K562 (cell line): Measurements from ENCODE around the gene ZSCAN12. TPM values are rescaled to one million over a fixed set of nuclear protein-coding genes. Genes with fewer than 3 reads are reported as not detected.

Source experiments
- ATAC-seq: fragments of 200-7000 bp; cut with Tn5 transposase; 3 replicates; pipeline ENCODE4 v1.9.1; 2020; ENCODE audit warnings: moderate library complexity
- BruUV-seq: library from RNA; stranded (reverse); fragments of 400-500 nt; replicated peaks from 2 replicates; lab custom pipeline; 2021; lab: Mats Ljungman, UMichigan
- CTCF ChIA-PET: fragments of 300-600 bp; formaldehyde crosslinking; extraction: SDS; loops from one replicate; lab custom pipeline; 2021; ENCODE audit warnings: low intra/inter-chr PET ratio; lab: Yijun Ruan, JAX
- POLR2A ChIA-PET: fragments of 300-600, 350-650 bp; sonication (Branson Sonifier 250); formaldehyde crosslinking; extraction: SDS; loops from one replicate; lab custom pipeline; 2021; ENCODE audit warnings: antibody characterized with exemption, inconsistent platforms; lab: Yijun Ruan, JAX
- DNase-seq, 4 experiments: peaks; one replicate each; pipeline versions ENCODE4 v3.0.0 to v3.0.0-alpha.2; 2011 to 2018; ENCODE audit warnings: low spot score in 3 of 4, mixed read lengths in 3 of 4; ENCODE audit errors: extremely low read depth in 1 of 4
- FAIRE-seq: peaks from 2 replicates; lab custom pipeline; 2011; peaks lifted over from hg19 to GRCh38; lab: Jason Lieb, UNC
- H2AFZ ChIP-seq: 2 replicates; pipeline ENCODE4 v1.6.0; 2011; ENCODE audit warnings: low read depth, low read length, control low read depth, inconsistent platforms
- H3K27ac ChIP-seq: fragments of 200-600 bp; 3 replicates; pipeline ENCODE4 v1.8.0; 2011; ENCODE audit warnings: low read depth, mild to moderate bottlenecking, control low read depth, inconsistent platforms, low read length, moderate library complexity, mixed read lengths; ENCODE audit errors: extremely low read depth
- H3K27me3 ChIP-seq, 2 experiments: fragments of 300-600 bp in 1 of 2; 2 replicates in 1 of 2; 3 replicates in 1 of 2; pipeline versions ENCODE4 v1.6.0 to v1.8.0; 2011; ENCODE audit warnings: inconsistent platforms in 2 of 2, low read length in 2 of 2, mild to moderate bottlenecking in 1 of 2, mixed read lengths in 1 of 2, moderate library complexity in 1 of 2; ENCODE audit not compliant: control insufficient read depth in 2 of 2, insufficient read depth in 2 of 2
- H3K36me3 ChIP-seq: fragments of 300-600 bp; 3 replicates; pipeline ENCODE4 v1.8.0; 2011; ENCODE audit warnings: mild to moderate bottlenecking, low read length, inconsistent platforms; ENCODE audit not compliant: control insufficient read depth, insufficient read depth
- H3K4me1 ChIP-seq, 2 experiments: fragments of 200-600 bp in 1 of 2; replicated peaks in 1 of 2; 2 replicates in 1 of 2; 3 replicates in 1 of 2; pipeline versions ENCODE4 v1.5.1 to v1.8.0; 2011; ENCODE audit warnings: inconsistent platforms in 2 of 2, low read length in 2 of 2, mild to moderate bottlenecking in 1 of 2, mixed read lengths in 1 of 2, moderate library complexity in 1 of 2; ENCODE audit not compliant: control insufficient read depth in 2 of 2, insufficient read depth in 2 of 2
- H3K4me2 ChIP-seq: 2 replicates; pipeline ENCODE4 v1.6.1; 2011; ENCODE audit warnings: low read length, control low read depth, inconsistent platforms, mixed read lengths; ENCODE audit not compliant: insufficient read depth
- H3K4me3 ChIP-seq: fragments of 200-600 bp; sonication (generic), shearing (Covaris generic); 2 replicates; pipeline ENCODE4 v1.5.1; 2016; ENCODE audit warnings: control low read depth, inconsistent platforms
- H3K79me2 ChIP-seq: fragments of 200-600 bp; 3 replicates; pipeline ENCODE4 v1.8.0; 2011; ENCODE audit warnings: low read length, inconsistent platforms; ENCODE audit not compliant: control insufficient read depth, insufficient read depth
- H3K9ac ChIP-seq, 2 experiments: 2 replicates each; pipeline versions ENCODE4 v1.6.0 to v1.6.1; 2011; ENCODE audit warnings: low read depth in 2 of 2, low read length in 2 of 2, control low read depth in 1 of 2, inconsistent platforms in 1 of 2, mild to moderate bottlenecking in 1 of 2, mixed read lengths in 1 of 2; ENCODE audit not compliant: insufficient read depth in 1 of 2
- H3K9me1 ChIP-seq: one replicate; pipeline ENCODE4 v1.6.0; 2011; ENCODE audit warnings: inconsistent platforms, mild to moderate bottlenecking, low read length, moderate library complexity; ENCODE audit not compliant: control insufficient read depth, insufficient read depth
- H3K9me3 ChIP-seq: replicated peaks from 2 replicates; pipeline ENCODE4 v1.5.1; 2011; ENCODE audit warnings: low read depth, low read length, inconsistent platforms; ENCODE audit not compliant: control insufficient read depth, insufficient read depth
- H4K20me1 ChIP-seq: replicated peaks from 2 replicates; pipeline ENCODE4 v1.6.1; 2011; ENCODE audit warnings: low read length, inconsistent platforms, mixed read lengths; ENCODE audit not compliant: control insufficient read depth, insufficient read depth
- CXXC5 ChIP-seq: fragments of 250-450 bp; sonication (Bioruptor Pico); IDR thresholded peaks from 2 replicates; pipeline ENCODE4 v1.8.0; 2022; ENCODE audit warnings: inconsistent platforms, mild to moderate bottlenecking, moderate library complexity
- FOXJ3 ChIP-seq: sonication (generic); formaldehyde crosslinking; IDR thresholded peaks from 2 replicates; pipeline ENCODE4 v1.4.0; 2020; ENCODE audit warnings: mild to moderate bottlenecking, missing genetic modification reagents
- GABPB1 ChIP-seq: sonication (generic); formaldehyde crosslinking; IDR thresholded peaks from 2 replicates; pipeline ENCODE4 v1.8.0; 2022; ENCODE audit warnings: mild to moderate bottlenecking, missing genetic modification reagents
- ILF3 ChIP-seq: fragments of 450-650 bp; IDR thresholded peaks from 2 replicates; pipeline ENCODE4 v1.6.1; 2018; ENCODE audit warnings: antibody characterized with exemption, mild to moderate bottlenecking, moderate library complexity, borderline replicate concordance
- KLF6 ChIP-seq: fragments of 250-450 bp; sonication (Bioruptor Pico); IDR thresholded peaks from 2 replicates; pipeline ENCODE4 v1.4.0; 2020; ENCODE audit warnings: mild to moderate bottlenecking, moderate library complexity, borderline replicate concordance
- NUFIP1 ChIP-seq: fragments of 450-650 bp; IDR thresholded peaks from 2 replicates; pipeline ENCODE4 v1.6.1; 2018; ENCODE audit not compliant: partially characterized antibody
- PTTG1 ChIP-seq: fragments of 450-650 bp; IDR thresholded peaks from 2 replicates; pipeline ENCODE4 v1.6.1; 2016; ENCODE audit warnings: low read depth, mild to moderate bottlenecking, missing genetic modification characterization, missing compliant biosample characterization
- RCOR1 ChIP-seq, 2 experiments: IDR thresholded peaks; 2 replicates each; pipeline ENCODE4 v1.6.1; 2012; ENCODE audit warnings: low read depth in 2 of 2, low read length in 2 of 2, borderline replicate concordance in 1 of 2, improper control_type of control experiment in 1 of 2
- SMAD4 ChIP-seq: fragments of 250-450 bp; sonication (Bioruptor Pico); conservative IDR thresholded peaks from 2 replicates; pipeline ENCODE4 v1.8.0; 2021; ENCODE audit warnings: inconsistent platforms, mild to moderate bottlenecking, moderate library complexity
- SMARCA4 ChIP-seq: fragments of 450-650 bp; IDR thresholded peaks from 2 replicates; pipeline ENCODE4 v1.6.1; 2016
- TEAD4 ChIP-seq, 2 experiments: sonication (generic) in 1 of 2; formaldehyde crosslinking in 1 of 2; IDR thresholded peaks; 2 replicates each; pipeline versions ENCODE4 v1.6.1 to v1.8.0; 2012 to 2022; ENCODE audit warnings: borderline replicate concordance in 1 of 2, inconsistent platforms in 1 of 2, low read length in 1 of 2, mild to moderate bottlenecking in 1 of 2, missing genetic modification reagents in 1 of 2
- TOE1 ChIP-seq, 2 experiments: fragments of 450-650 bp in 1 of 2; sonication (generic) in 1 of 2; formaldehyde crosslinking in 1 of 2; IDR thresholded peaks; 2 replicates each; pipeline versions ENCODE4 v1.7.1 to v1.8.0; 2016 to 2022; ENCODE audit warnings: borderline replicate concordance in 2 of 2, mild to moderate bottlenecking in 2 of 2, antibody characterized with exemption in 1 of 2, inconsistent platforms in 1 of 2, low read depth in 1 of 2, missing genetic modification reagents in 1 of 2, moderate library complexity in 1 of 2
- WGBS: fragments of 100-300 bp; shearing (Covaris generic); methylation state at CpG from one replicate; pipeline ENCODE4 v1.1.6; 2016; ENCODE audit warnings: low coverage, mixed read lengths; ENCODE audit not compliant: insufficient coverage; ENCODE audit errors: missing lambda C conversion rate; 5-methylcytosine and 5-hydroxymethylcytosine counted together
- in situ Hi-C: fragments of 300-500 bp; cut with MboI; formaldehyde crosslinking; loops from 4 replicates; pipeline ENCODE4 v1.15.0; 2018; ENCODE audit warnings: inconsistent platforms, mixed read lengths
- intact Hi-C: fragments of 100-400 bp; cut with micrococcal nuclease; formaldehyde crosslinking; loops from 2 replicates; pipeline ENCODE4 v1.14.2; 2022
- polyA plus RNA-seq, 8 experiments: library from polyadenylated mRNA; depleted of rRNA in 4 of 8; stranded (reverse) in 5 of 8; unstranded in 3 of 8; fragments of >200 nt; fragmentation: Nextera tagmentation in 2 of 8; fragmentation: Illumina TruSeq in 1 of 8; extraction: Ambion mirVana in 2 of 8; extraction: Trizol in 1 of 8; gene quantifications; 2 replicates each; pipeline versions ENCODE4 v1.2.1 to v1.2.3, GENCODE V29; 2011 to 2014; ENCODE audit warnings: inconsistent platforms in 1 of 8, missing spikeins in 1 of 8
- total RNA-seq, 7 experiments: library from RNA; depleted of rRNA in 6 of 7; stranded (reverse); fragments of >200 nt in 6 of 7; fragmentation: Illumina TruSeq in 2 of 7; extraction: Trizol in 2 of 7; gene quantifications; 2 replicates each; pipeline versions ENCODE4 v1.2.1 to v1.2.3, GENCODE V29; 2011 to 2021; ENCODE audit warnings: low replicate concordance in 1 of 7
- TF ChIP-seq, protein P1 (sequence below), 2 experiments: fragments of 450-650 bp; conservative IDR thresholded peaks; 2 replicates each; pipeline ENCODE4 v1.6.1; 2017; ENCODE audit warnings: mild to moderate bottlenecking in 2 of 2, moderate library complexity in 2 of 2
- TF ChIP-seq, protein P2 (sequence below): sonication (generic); formaldehyde crosslinking; IDR thresholded peaks from 2 replicates; pipeline ENCODE4 v1.8.0; 2022; ENCODE audit warnings: mild to moderate bottlenecking, missing genetic modification reagents
- TF ChIP-seq, protein P3 (sequence below): fragments of 450-650 bp; IDR thresholded peaks from 2 replicates; pipeline ENCODE4 v1.6.1; 2016

Gene ZSCAN12
- total and polyA plus RNA-seq, 9 of the 15 experiments (the other 6 are each of a cell fraction or from before 2014, with no cell fraction given) = 2.5 to 19.6 (median 12.5) TPM

DNA sequence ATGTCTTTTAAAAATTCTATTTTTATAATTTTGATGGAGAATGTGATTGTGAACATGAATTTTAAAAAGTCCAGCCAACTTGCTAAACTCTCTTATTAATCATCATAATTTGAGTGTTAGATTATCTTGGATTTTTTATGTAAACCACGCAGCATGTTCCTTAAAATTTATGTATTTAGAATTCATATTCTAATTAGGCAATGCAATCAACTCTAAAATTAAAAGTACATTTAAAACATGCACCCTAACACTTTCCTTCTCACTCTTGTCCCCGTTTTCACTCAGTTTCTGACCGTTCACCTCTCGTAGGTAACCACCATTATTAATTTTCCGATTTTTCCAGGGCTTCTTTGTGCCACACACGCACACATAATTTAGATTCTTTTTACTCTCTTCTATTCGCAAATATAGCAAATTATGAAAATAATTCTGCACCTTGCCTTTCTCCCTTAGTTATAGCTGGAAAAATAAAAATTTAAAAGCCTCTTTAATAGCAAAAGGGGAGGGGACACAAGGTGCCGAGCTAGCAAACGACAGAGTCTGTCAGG is 50.1 kb downstream of the ZSCAN12 start (continued):
- peak; percentile 69; the same call in 1 of the 2 replicates for TF ChIP-seq ILF3
- TF ChIP-seq, protein P1, sequence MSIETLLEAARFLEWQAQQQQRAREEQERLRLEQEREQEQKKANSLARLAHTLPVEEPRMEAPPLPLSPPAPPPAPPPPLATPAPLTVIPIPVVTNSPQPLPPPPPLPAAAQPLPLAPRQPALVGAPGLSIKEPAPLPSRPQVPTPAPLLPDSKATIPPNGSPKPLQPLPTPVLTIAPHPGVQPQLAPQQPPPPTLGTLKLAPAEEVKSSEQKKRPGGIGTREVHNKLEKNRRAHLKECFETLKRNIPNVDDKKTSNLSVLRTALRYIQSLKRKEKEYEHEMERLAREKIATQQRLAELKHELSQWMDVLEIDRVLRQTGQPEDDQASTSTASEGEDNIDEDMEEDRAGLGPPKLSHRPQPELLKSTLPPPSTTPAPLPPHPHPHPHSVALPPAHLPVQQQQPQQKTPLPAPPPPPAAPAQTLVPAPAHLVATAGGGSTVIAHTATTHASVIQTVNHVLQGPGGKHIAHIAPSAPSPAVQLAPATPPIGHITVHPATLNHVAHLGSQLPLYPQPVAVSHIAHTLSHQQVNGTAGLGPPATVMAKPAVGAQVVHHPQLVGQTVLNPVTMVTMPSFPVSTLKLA (conservative IDR thresholded peaks at IDR 0.05) = peak in 1 of 2 experiments; percentile 41; a peak in 2 of 4 replicates
- no peak for TF ChIP-seq NUFIP1
- TF ChIP-seq, protein P2, sequence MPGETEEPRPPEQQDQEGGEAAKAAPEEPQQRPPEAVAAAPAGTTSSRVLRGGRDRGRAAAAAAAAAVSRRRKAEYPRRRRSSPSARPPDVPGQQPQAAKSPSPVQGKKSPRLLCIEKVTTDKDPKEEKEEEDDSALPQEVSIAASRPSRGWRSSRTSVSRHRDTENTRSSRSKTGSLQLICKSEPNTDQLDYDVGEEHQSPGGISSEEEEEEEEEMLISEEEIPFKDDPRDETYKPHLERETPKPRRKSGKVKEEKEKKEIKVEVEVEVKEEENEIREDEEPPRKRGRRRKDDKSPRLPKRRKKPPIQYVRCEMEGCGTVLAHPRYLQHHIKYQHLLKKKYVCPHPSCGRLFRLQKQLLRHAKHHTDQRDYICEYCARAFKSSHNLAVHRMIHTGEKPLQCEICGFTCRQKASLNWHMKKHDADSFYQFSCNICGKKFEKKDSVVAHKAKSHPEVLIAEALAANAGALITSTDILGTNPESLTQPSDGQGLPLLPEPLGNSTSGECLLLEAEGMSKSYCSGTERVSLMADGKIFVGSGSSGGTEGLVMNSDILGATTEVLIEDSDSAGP (CRISPR knock-in tag) = 0 out of 2 replicates have a peak, but pooled peaks have one; percentile 9
- TF ChIP-seq, all 486 proteins: peak for 12

DNA sequence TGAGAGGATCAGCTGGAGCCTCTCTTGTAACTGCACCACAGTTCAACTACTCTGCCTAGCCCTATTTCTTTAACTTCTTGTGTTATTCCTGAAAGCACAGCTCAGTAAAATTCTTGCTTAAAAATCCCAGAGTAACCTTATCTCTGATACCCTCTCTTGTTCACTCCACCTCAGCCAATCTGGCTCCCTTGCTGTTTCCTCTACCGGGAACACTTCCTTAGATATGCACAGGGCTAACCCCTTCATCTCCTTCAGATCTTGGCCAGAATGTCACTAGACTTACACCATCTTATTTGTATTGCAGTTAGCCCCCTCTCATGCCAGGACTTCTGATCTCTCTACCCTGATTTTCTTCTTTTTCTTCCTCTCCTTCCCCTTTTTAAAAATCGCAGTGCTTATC is 52.4 kb downstream of the ZSCAN12 start:
- Histone ChIP-seq H3K27me3 (no peaks in the 10 kb centered on the region), H3K9me3 (no peaks in the 10 kb centered on the region), H3K9me1 (no peaks in the 10 kb centered on the region), H4K20me1 (no peaks in the 10 kb centered on the region), H3K79me2 (peaks cover 23% of the 10 kb centered on the region), H3K4me3 (no peak overlapping the region), H3K36me3 (no peaks in the 10 kb centered on the region), H3K9ac (no peak overlapping the region), H3K4me2 (no peak overlapping the region), H3K4me1 (peaks cover 13 to 43% of the 10 kb centered on the region in 2 experiments; a peak in 4 of 5 replicates), H2AFZ (no peak overlapping the region), H3K27ac (no peak overlapping the region; the same call in 2 of the 3 replicates)
- 0% methylated on average over 2 of the region's 2 CpGs for WGBS
- POLR2A ChIA-PET = interaction anchor here (0.6 to 5.1 kb wide), 5 partner anchors 9 to 454 kb away, joined by 3 to 60 read pairs (median 6); partner anchors contain the start of gene ZSCAN31
- FAIRE-seq = peak; percentile 6
- ATAC-seq = peak; percentile 20; the same call in 2 of the 3 replicates
- intact Hi-C loops = no loop called here
- DNase-seq = peak in 1 of 4 experiments; percentile 63
- no TSS peak for BruUV-seq
- CTCF ChIA-PET = interaction anchor here (0.7 kb wide), 1 partner anchor 127 kb away, joined by 3 read pairs; no protein-coding TSS in a partner anchor
- in situ Hi-C loops = no loop called here
- TF ChIP-seq TOE1 (IDR thresholded peaks at IDR 0.05; ENCODE audit: borderline replicate concordance) = no peak
- no peak for TF ChIP-seq TOE1 (CRISPR knock-in tag; IDR thresholded peaks at IDR 0.05; ENCODE audit: borderline replicate concordance, low read depth)
- TF ChIP-seq RCOR1 (IDR thresholded peaks at IDR 0.05; ENCODE audit: borderline replicate concordance in 1 of 2, low read depth in 2 of 2, low read length in 2 of 2) = peak in 1 of 2 experiments; percentile 75; a peak in 1 of 4 replicates
- peak; percentile 22 for TF ChIP-seq CXXC5
- TF ChIP-seq, protein P3, sequence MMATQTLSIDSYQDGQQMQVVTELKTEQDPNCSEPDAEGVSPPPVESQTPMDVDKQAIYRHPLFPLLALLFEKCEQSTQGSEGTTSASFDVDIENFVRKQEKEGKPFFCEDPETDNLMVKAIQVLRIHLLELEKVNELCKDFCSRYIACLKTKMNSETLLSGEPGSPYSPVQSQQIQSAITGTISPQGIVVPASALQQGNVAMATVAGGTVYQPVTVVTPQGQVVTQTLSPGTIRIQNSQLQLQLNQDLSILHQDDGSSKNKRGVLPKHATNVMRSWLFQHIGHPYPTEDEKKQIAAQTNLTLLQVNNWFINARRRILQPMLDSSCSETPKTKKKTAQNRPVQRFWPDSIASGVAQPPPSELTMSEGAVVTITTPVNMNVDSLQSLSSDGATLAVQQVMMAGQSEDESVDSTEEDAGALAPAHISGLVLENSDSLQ = no peak
- TF ChIP-seq PTTG1 = peak; percentile 40; the same call in 1 of the 2 replicates
- TF ChIP-seq GABPB1 (CRISPR knock-in tag) = no peak
- 0 out of 2 replicates have a peak, but pooled peaks have one; percentile 15 for TF ChIP-seq SMARCA4
- TF ChIP-seq KLF6 (CRISPR knock-in tag) = no peak
- TF ChIP-seq FOXJ3 (CRISPR knock-in tag) = no peak
- peak; percentile 26; the same call in 1 of the 2 replicates for TF ChIP-seq TEAD4 (IDR thresholded peaks at IDR 0.05; ENCODE audit: low read length)
- no peak for TF ChIP-seq TEAD4 (CRISPR knock-in tag; IDR thresholded peaks at IDR 0.05; ENCODE audit: borderline replicate concordance)
- TF ChIP-seq SMAD4 (CRISPR knock-in tag) = 0 out of 2 replicates have a peak, but pooled peaks have one; percentile 32
